HG02884 (cell line): Measurements from ENCODE around the gene PAX5.
"Not testable (repeated sequence)": the region's sequence is repeated elsewhere in the genome, so short reads cannot be mapped to it uniquely, and the experiment has no call there.

Source experiments
- ATAC-seq: cut with Tn5 transposase; IDR thresholded peaks from one replicate; pipeline ENCODE4 v1.9.1; 2021; ENCODE audit warnings: mild to moderate bottlenecking, moderate library complexity; ENCODE audit not compliant: unreplicated experiment

PAX5 gene

DNA sequence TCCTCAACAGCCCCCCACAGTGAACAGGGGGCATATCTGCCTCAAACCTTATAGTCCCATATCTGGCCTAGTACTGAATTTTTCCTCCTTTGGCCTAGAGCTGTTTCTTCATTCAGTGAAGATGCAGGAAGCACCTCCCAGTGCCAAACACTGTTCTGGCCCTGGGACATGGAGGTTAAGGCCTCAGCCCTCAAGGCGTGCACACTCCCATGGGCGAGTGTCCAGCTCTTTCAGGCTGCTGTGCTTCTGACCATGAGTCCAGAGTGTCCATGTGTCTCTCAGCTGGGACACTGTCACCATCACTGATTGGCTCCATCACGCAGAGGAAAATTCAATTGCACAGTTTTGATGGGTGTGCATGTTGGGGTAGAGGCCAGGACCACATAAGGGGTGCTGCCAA is 151.5 kb downstream of the PAX5 start:
- no peak for ATAC-seq

GRCh38 chr9:36881743-36882441 is 152.2 kb downstream of the PAX5 start:
- ATAC-seq: no peak

DNA sequence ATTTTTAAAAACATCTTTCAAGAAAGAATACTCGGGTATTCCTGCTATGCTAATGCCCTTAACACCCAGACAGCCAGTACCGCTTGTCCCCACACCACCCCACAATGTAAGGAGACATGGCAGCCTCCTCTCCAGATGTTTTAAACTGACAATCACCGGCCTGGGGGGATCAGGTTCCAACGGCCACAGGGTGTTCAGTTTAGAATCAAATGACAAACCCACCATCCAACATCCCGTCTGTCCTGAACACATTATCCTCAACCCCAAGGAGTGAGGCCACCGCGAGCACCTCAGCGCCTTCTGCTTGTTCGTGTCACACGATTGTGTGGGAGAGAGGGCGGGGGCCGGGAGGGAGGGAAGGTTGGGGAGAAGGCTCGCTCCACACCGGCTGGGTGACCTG is 152.8 kb downstream of the PAX5 start:
- no peak for ATAC-seq

GRCh38 chr9:36880075-36880474 is 154.0 kb downstream of the PAX5 start:
- no peak for ATAC-seq

GRCh38 chr9:36878986-36879982 is 154.8 kb downstream of the PAX5 start:
- ATAC-seq: peak; percentile 68

DNA sequence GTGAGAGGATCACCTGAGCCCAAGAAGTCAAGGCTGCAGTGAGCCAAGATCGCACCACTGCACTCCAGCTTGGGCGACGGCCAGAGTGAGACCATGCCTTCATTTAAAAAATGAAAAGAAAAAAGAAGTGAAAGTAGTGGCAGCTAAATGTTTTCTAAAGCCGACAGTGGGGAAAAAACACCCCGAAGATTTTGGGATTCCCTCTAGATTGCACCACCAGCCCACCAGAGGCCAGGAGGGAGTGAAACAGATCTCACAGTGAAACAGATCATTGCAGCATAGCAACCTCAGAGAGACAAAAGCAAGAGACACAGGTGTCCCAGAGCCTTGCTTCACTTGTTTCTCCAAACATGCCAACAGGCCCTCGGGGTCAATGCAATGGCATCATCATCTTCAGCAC is 156.8 kb downstream of the PAX5 start:
- no peak for ATAC-seq

DNA sequence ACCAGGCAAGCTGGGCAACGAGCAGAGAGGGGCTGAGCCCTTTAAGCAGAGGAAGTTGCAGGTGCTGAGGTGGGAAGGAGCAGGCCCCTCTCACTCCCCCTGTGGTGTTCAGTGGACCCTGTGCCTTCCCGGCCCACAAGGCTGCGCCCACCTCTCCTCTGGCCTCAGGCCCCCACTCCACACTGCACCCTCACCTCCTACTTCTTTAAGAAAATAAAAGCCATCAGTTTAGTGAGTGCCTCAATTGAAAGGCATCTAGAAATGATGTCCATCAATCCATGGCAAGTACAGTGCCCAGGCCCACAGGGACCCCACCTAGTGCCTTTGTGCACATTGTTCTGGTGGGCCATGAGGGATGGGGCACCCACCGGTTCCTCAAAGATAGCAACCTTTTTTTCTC is 158.0 kb downstream of the PAX5 start:
- ATAC-seq: no peak

- no peak for ATAC-seq
Measured at GRCh38 chr9:36874921-36875320, 159.1 kb downstream of the PAX5 start.

DNA sequence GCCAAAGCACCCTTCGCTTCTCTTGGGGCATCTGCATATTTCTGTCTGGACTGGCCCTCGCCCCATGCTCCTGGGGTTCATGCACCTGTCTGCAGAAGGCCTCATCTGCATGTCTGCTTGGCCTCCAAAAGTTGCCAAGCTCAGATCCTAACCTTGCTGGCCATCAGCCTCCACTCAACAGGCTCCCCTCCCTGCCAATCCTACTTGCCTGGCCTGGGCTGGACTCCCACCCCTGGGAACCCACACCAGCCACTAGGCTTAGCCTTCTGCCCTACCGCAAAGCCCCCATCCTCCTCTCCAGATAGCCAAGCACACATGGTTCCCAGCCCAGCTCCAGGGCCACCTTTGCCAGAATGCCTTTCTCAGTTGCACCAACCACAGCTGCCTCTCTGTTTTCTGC is 159.8 kb downstream of the PAX5 start:
- no peak for ATAC-seq

- no peak for ATAC-seq
Measured at GRCh38 chr9:36873247-36873875, 160.7 kb downstream of the PAX5 start.

GRCh38 chr9:36872641-36873040 is 161.4 kb downstream of the PAX5 start:
- no peak for ATAC-seq

GRCh38 chr9:36871606-36872005 is 162.5 kb downstream of the PAX5 start:
- no peak for ATAC-seq

- ATAC-seq: no peak
Measured at GRCh38 chr9:36870960-36871359, 163.1 kb downstream of the PAX5 start.

- not testable (repeated sequence) for ATAC-seq
Measured at GRCh38 chr9:36869605-36870004, 164.5 kb downstream of the PAX5 start.

DNA sequence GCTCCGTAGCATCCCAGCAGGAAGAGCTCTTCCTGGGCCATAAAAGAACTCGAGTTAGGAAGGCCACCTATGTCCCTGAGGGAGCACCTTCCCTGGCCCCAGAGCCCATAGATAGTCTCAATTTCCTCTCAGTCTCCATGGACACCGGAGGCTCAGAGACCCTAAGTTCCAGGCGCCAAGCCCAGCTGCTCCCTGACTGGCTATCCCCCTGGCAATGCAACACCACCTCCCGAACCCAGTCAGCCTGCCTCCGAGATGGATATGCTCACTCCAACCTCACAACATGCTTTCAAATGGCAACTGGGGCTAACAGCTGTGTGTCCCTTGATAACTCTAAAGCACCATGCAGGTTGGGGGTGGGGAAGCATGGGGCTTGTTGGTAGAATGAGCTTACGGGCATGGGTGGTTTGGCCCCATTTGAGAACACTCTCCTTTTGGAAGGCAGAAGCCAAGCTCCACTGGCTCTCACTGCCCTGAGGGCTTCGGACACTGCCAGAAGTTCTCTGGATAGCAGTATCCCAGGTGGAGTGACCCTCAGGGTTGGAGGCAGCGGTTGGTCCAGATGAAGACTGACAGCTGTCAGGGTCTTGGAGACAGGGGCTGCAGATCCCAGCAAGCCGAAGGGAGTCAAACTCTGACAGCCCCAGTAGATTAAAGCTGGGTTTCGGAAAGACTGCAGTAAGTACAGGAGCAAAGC is 165.3 kb downstream of the PAX5 start:
- no peak for ATAC-seq

- no peak for ATAC-seq
Measured at GRCh38 chr9:36867672-36868471, 166.2 kb downstream of the PAX5 start.

GRCh38 chr9:36867241-36867640 is 166.8 kb downstream of the PAX5 start:
- no peak for ATAC-seq

DNA sequence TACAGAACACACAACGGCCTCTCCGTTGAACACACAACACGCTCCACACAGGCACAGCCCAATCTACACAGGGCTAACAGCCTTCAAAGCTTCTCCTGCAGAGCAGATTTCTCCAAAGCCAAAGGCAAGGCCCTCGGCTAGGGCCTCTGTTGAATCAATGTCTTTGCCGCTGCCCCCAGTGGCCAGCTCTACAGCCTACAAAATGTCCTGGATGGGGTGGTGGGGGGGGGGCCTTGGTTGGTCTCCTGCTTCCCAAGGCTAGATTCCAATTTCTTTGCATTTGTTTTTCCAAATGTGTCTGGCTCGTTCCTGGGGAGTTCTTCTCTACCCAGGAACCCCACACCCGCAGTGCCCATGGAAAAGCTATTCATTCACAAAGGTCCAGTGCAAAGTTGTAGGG is 167.2 kb downstream of the PAX5 start:
- ATAC-seq: no peak

DNA sequence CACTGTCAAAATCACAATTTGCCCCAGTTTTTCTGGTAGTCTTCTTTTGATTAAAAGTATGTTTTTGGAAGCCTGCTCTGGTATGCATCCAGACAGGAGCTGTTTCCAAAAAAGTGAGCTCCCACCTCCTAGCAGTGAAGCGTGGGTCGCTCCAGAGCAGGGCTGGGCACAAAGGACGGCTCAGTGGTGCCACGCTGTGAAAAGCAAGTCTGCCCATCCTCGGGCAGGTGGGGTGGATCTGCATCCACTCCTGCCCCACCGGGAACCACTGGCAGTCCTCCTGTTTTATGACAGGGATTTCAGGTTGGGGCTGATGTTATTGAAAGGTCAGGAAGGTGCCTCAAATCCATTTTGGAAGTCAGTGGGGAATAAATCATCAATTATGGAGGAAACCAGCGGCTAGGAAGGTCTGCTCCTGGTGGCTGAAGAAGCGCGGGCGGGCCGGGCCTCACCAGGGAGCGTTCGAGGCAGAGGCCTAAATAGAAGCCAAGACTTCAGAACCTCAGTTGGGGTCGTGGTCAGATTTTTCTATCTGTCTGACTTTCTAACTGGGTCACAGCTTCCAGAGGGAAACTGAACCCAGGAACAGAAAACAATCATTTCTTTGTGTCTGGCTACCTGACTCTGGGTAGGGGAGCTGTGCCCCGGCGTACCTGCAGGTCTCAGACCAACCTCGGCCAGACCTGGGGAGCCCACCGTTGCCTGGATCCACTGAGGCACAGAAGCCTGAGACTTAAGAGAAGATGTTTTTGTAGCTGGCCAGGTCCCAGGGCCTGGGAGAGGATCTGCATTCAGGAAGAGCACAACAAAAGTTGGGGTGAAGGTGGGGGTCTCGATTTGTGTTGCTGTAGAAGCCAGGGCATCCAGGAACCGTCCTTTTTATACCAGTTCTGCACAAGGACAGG is 168.1 kb downstream of the PAX5 start:
- ATAC-seq: no peak
